Measurements from ENCODE around the gene CUX1.

- TF ChIP-seq POLR2A (IDR thresholded peaks at IDR 0.05; ENCODE audit: low read depth, low read length), result no peak
- no peak for TF ChIP-seq TAF1 (IDR thresholded peaks at IDR 0.05; ENCODE audit: low read depth, low read length)
- TF ChIP-seq POLR2AphosphoS5 (IDR thresholded peaks at IDR 0.05; ENCODE audit: low read depth, low read length), result no peak
- no peak for TF ChIP-seq POU2F2 (IDR thresholded peaks at IDR 0.05; ENCODE audit: low read depth, low read length)
- TF ChIP-seq SPI1 (IDR thresholded peaks at IDR 0.05; ENCODE audit: low read depth, low read length), result no peak
- TF ChIP-seq PAX5 (IDR thresholded peaks at IDR 0.05; ENCODE audit: insufficient read depth, low read length, severe bottlenecking), result no peak
These were observed 403.8 kb downstream of the CUX1 start for GRCh38 chr7:102220960-102221800.

Measured in GM12891 (cell line).